HFFc6 (cell line): ENCODE measurements around the gene CDH11. TPM values are rescaled to one million over a fixed set of nuclear protein-coding genes. Genes with fewer than 3 reads are reported as not detected.

Source experiments
- DNase-seq: peaks from one replicate; pipeline ENCODE4 v3.0.0-alpha.2; 2018
- H3K27ac Mint-ChIP-seq: 2 replicates; pipeline ENCODE4 v1.8.0; 2020; ENCODE audit warnings: mild to moderate bottlenecking, mixed read lengths
- H3K27me3 Mint-ChIP-seq: 2 replicates; pipeline ENCODE4 v1.8.0; 2021; ENCODE audit warnings: mild to moderate bottlenecking, moderate library complexity, mixed read lengths; ENCODE audit not compliant: insufficient read depth
- H3K36me3 Mint-ChIP-seq: 2 replicates; pipeline ENCODE4 v1.8.0; 2021; ENCODE audit warnings: low read depth, mixed read lengths
- H3K4me1 Mint-ChIP-seq: 2 replicates; pipeline ENCODE4 v1.8.0; 2020; ENCODE audit warnings: low read depth, mixed read lengths
- H3K4me3 Mint-ChIP-seq: 2 replicates; pipeline ENCODE4 v1.8.0; 2020; ENCODE audit warnings: mild to moderate bottlenecking, moderate library complexity, mixed read lengths
- H3K9me3 Mint-ChIP-seq: 2 replicates; pipeline ENCODE4 v1.8.0; 2020; ENCODE audit warnings: mild to moderate bottlenecking, mixed read lengths
- CTCF ChIP-seq: fragments of 200-600 bp; sonication (generic); IDR thresholded peaks from 2 replicates; pipeline ENCODE4 v1.5.0; 2021; ENCODE audit warnings: antibody characterized with exemption, mild to moderate bottlenecking
- total RNA-seq, 6 experiments: library from RNA; stranded (reverse); fragmentation: NEBNext Ultra II Directional; extraction: Animal tissue kit (Norgen Biotek cat#: 25700); gene quantifications; 2 replicates in 1 of 6; 3 replicates in 5 of 6; pipeline ENCODE4 v1.2.3, GENCODE V29; 2021

CDH11 gene
- total RNA-seq, 6 experiments from 2014 or later: 507 to 539 (median 527) TPM

GRCh38 chr16:64950731-64951130, 171.1 kb downstream of the CDH11 start:
- Mint-ChIP-seq H3K4me1 (peaks cover 19% of the 10 kb centered on the region), H3K9me3 (no peaks in the 10 kb centered on the region; the same call in 1 of the 2 replicates), H3K27ac (no peak overlapping the region), H3K36me3 (peaks cover 64% of the 10 kb centered on the region), H3K27me3 (peaks cover 20% of the 10 kb centered on the region), H3K4me3 (no peak overlapping the region; the same call in 1 of the 2 replicates)
- TF ChIP-seq CTCF: no peak
- DNase-seq: no peak

- Mint-ChIP-seq H3K36me3 (peaks cover 66% of the 10 kb centered on the region), H3K9me3 (no peaks in the 10 kb centered on the region; the same call in 1 of the 2 replicates), H3K27me3 (peaks cover 20% of the 10 kb centered on the region), H3K27ac (peak overlapping the region; percentile 32; the same call in 1 of the 2 replicates), H3K4me1 (peaks cover 19% of the 10 kb centered on the region), H3K4me3 (no peak overlapping the region)
- no peak for DNase-seq
- peak; percentile 68 for TF ChIP-seq CTCF
Measured at GRCh38 chr16:64950262-64950661, 171.6 kb downstream of the CDH11 start.

GRCh38 chr16:64948056-64948455, 173.8 kb downstream of the CDH11 start:
- no peak for DNase-seq
- no peaks in the 10 kb centered on the region; the same call in 1 of the 2 replicates for H3K9me3 Mint-ChIP-seq
- no peak overlapping the region for H3K4me3 Mint-ChIP-seq
- TF ChIP-seq CTCF: no peak
- peak overlapping the region; percentile 61 for H3K27ac Mint-ChIP-seq
- H3K36me3 Mint-ChIP-seq: peaks cover 85% of the 10 kb centered on the region
- H3K27me3 Mint-ChIP-seq: peaks cover 36% of the 10 kb centered on the region
- peaks cover 15% of the 10 kb centered on the region for H3K4me1 Mint-ChIP-seq

- DNase-seq: no peak
- H3K9me3 Mint-ChIP-seq: no peaks in the 10 kb centered on the region; the same call in 1 of the 2 replicates
- peaks cover 85% of the 10 kb centered on the region for H3K36me3 Mint-ChIP-seq
- H3K4me3 Mint-ChIP-seq: no peak overlapping the region
- no peak for TF ChIP-seq CTCF
- peaks cover 11% of the 10 kb centered on the region for H3K4me1 Mint-ChIP-seq
- H3K27ac Mint-ChIP-seq: peak overlapping the region; percentile 61
- peaks cover 36% of the 10 kb centered on the region for H3K27me3 Mint-ChIP-seq
Measured at GRCh38 chr16:64947651-64948050, 174.2 kb downstream of the CDH11 start.

GRCh38 chr16:64933885-64934284, 188.0 kb downstream of the CDH11 start:
- TF ChIP-seq CTCF: no peak
- DNase-seq: no peak
- Mint-ChIP-seq H3K36me3 (no peaks in the 10 kb centered on the region), H3K9me3 (peaks cover 4% of the 10 kb centered on the region; the same call in 1 of the 2 replicates), H3K4me3 (no peak overlapping the region), H3K27me3 (no peaks in the 10 kb centered on the region), H3K4me1 (peaks cover 5% of the 10 kb centered on the region; the same call in 1 of the 2 replicates), H3K27ac (no peak overlapping the region)

- Mint-ChIP-seq H3K27ac (no peak overlapping the region), H3K9me3 (peaks cover 24% of the 10 kb centered on the region; the same call in 1 of the 2 replicates), H3K27me3 (peaks cover 7% of the 10 kb centered on the region), H3K4me1 (no peaks in the 10 kb centered on the region), H3K36me3 (peaks cover 15% of the 10 kb centered on the region), H3K4me3 (no peak overlapping the region)
- no peak for TF ChIP-seq CTCF
- no peak for DNase-seq
Measured at GRCh38 chr16:64926476-64926875, 195.4 kb downstream of the CDH11 start.
